Hippocampal formation (tissue), 2 donors: ENCODE results near the gene LRRC14B.
"Not testable (repeated sequence)": the region's sequence is repeated elsewhere in the genome, so short reads cannot be mapped to it uniquely, and the experiment has no call there.

Experiments used
- DNase-seq, 2 donors: peaks; one replicate each; lab custom pipeline; 2025; lab: John Stamatoyannopoulos, UW

LRRC14B gene

DNA sequence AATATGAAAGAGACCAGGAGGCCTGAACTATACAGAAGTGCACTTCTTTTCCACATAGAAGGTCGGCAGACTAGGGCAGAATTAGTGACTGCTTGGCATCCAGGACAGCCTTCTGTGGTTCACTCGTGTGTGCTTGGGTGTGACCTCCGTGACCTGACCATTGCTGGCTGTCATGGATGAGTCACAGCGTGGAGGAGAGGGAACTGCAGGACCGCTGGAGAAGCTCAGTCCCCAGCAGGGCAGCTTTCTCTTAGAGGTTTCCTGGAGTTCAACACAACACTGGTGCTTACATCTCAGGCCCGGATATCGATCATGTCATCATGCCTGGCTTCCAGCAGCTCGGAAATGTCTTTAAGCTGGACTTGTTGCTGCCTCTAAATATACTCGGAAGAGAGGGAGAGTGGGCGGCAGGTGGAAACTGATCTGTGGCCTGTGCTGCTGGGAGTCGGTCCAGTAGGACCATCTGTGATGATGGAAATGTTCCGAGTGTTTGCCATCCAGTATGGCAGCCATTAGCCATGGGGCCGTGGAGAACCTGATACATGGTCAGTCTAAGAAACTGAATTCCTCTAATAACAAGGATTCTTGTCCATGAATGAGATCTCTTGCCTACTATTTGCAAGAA lies 49.9 kb downstream of the LRRC14B start:
- not testable (repeated sequence) for DNase-seq

DNA sequence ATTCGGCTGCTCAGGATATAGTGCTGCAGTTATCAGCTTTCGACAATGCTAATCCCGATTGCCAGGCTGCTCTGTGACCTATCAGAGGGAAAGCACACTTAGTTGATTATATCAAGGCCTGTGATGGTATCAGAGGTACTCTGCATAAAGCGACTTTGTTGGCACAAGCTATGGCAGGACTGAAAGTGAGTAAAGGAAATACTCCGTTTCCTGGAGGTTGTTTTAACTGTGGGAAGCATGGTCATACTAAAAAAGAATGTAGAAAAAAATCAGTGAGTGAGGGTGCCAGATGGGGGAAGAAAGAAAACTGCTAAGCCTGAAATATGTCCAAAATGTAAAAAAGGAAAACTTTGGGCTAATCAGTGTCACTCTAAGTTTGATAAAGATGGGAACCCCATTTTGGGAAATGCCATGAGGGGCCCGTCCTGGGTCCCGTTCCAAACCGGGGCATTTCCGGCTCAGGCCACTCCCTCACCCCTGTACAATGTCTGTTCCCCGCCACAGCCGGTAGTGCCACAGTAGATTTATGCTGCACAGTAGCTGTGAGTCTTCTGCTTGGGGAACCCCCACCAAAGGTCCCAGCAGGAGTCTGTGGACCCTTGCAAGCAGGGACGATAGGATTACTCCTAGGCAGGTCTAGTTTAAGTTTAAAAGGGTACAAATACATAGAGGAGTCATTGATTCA lies 52.5 kb downstream of the LRRC14B start:
- DNase-seq, result not testable (repeated sequence)

DNA sequence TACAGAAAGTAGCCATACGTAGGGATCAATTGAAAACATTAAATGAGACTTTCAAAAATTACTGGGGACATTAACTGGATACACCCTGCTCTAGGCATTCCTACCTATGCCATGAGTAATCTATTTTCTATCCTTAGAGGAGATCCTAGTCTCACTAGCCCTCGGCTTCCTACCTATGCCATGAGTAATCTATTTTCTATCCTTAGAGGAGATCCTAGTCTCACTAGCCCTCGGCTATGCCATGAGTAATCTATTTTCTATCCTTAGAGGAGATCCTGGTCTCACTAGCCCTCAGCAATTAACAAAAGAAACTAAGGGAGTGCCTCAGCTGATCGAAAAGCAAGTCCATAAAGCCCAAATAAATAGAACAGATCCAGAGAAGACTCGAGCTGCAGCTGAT lies 54.4 kb downstream of the LRRC14B start:
- DNase-seq, result not testable (repeated sequence)
